Adipose tissue (tissue), 3 donors: ENCODE data around the gene UBE2L5. TPM values are rescaled to one million over a fixed set of nuclear protein-coding genes. Genes with fewer than 3 reads are reported as not detected.
A peak's percentile ranks its signal among the peaks of the same experiment; 100 is the strongest.
"Not testable (repeated sequence)": the region's sequence is repeated elsewhere in the genome, so short reads cannot be mapped to it uniquely, and the experiment has no call there.

Experiments
- H3K27ac ChIP-seq: one replicate; pipeline ENCODE4 v1.5.1; 2013; ENCODE audit warnings: low read depth, low read length
- WGBS, 3 donors: extraction: QIAGEN DNeasy Blood & Tissue Kit; methylation state at CpG; one replicate each; pipeline ENCODE4 v1.1.7; 2013; 5-methylcytosine and 5-hydroxymethylcytosine counted together
- polyA plus RNA-seq, 3 donors: library from polyadenylated mRNA; stranded (reverse); fragments of 200-250 nt; gene quantifications; one replicate each; pipeline ENCODE4 v1.2.3, GENCODE V29; 2013
- donor health status: healthy with polysubstance abuse.
- donor health status: Bipolar disorder and iron deficiency.
- donor health status: healthy.

Gene UBE2L5
- polyA plus RNA-seq, 3 donors: 0.02 to 0.12 TPM; not detected in 1

- H3K27ac ChIP-seq: not testable (repeated sequence)
- WGBS, 3 donors: 82 to 92% (median 84%) methylated on average over 2 to 3 of the region's 3 CpGs
Measured at GRCh38 chr13:30461279-30462066, 39.2 kb downstream of the UBE2L5 start.

- H3K27ac ChIP-seq: peak overlapping the region; percentile 97
- 1 to 2% (median 1%) methylated on average over 30 to 32 of the region's 32 CpGs for WGBS, 3 donors
Measured at GRCh38 chr13:30463787-30464495, 41.6 kb downstream of the UBE2L5 start.

- H3K27ac ChIP-seq: peak overlapping the region; percentile 97
- WGBS, 3 donors: 1% methylated on average over 46 to 108 of the region's 136 CpGs
Measured at GRCh38 chr13:30464496-30465342, 42.4 kb downstream of the UBE2L5 start.

- 0 to 1% (median 1%) methylated on average over 34 to 41 of the region's 41 CpGs for WGBS, 3 donors
- H3K27ac ChIP-seq: peak overlapping the region; percentile 97
Measured at GRCh38 chr13:30465343-30465592, 43.0 kb downstream of the UBE2L5 start.

GRCh38 chr13:30465593-30466357 is 43.5 kb downstream of the UBE2L5 start, which contains the start of gene HMGB1:
Gene HMGB1, minus strand, starts transcription at chr13:30465936. Its CDS starts 2,256 bp downstream, at chr13:30463680.
- peak within 1 kb of the TSS; percentile 97 for H3K27ac ChIP-seq
- 0 to 1% (median 0%) methylated on average over 35 to 57 of the region's 57 CpGs for WGBS, 3 donors

- WGBS, 3 donors: 12 to 16% (median 12%) methylated on average over 11 of the region's 11 CpGs
Measured at GRCh38 chr13:30466358-30466714, 44.0 kb downstream of the UBE2L5 start.

GRCh38 chr13:30466841-30467252 is 44.6 kb downstream of the UBE2L5 start:
- WGBS, 3 donors: 39 to 54% (median 54%) methylated on average over 4 of the region's 4 CpGs
- no peak overlapping the region for H3K27ac ChIP-seq

More at GRCh38 chr13:30466358-30466714, 44.0 kb downstream of the UBE2L5 start:
- no peak overlapping the region for H3K27ac ChIP-seq

- WGBS, 3 donors: 96 to 100% (median 98%) methylated on average over 1 of the region's 1 CpG
Measured at GRCh38 chr13:30473675-30474074, 51.4 kb downstream of the UBE2L5 start.

GRCh38 chr13:30477346-30478195 is 55.3 kb downstream of the UBE2L5 start:
- 64 to 74% (median 70%) methylated on average over 4 of the region's 4 CpGs for WGBS, 3 donors
- H3K27ac ChIP-seq: no peak overlapping the region

More at GRCh38 chr13:30473675-30474074, 51.4 kb downstream of the UBE2L5 start:
- no peak overlapping the region for H3K27ac ChIP-seq

Other genes starting within 250 kb of the UBE2L5 start
- 1 to 10 TPM; 1.2 to 8.4 (median 5.9) TPM for gene KATNAL1, start 114.9 kb upstream of the UBE2L5 start, polyA plus RNA-seq
- gene HMGB1, start 43.4 kb downstream of the UBE2L5 start, polyA plus RNA-seq: 100 to 1,000 TPM; 105 to 354 (median 316) TPM
- 10 to 100 TPM in 1 of 3 donors, 1 to 10 TPM in 2; 5.3 to 11.4 (median 9.8) TPM for gene USPL1, start 195.4 kb downstream of the UBE2L5 start, polyA plus RNA-seq